Effector memory CD4-positive, alpha-beta T cell (primary cell): Measurements from ENCODE around the gene ARHGAP10.

Source experiments
- DNase-seq, 3 donors: peaks; one replicate each; pipeline ENCODE4 v3.0.0-alpha.2; 2020
- H3K27ac ChIP-seq: 2 replicates; pipeline ENCODE4 v1.7.0; 2013; ENCODE audit warnings: mild to moderate bottlenecking, low read length, moderate library complexity; ENCODE audit not compliant: insufficient read depth, poor library complexity, severe bottlenecking
- H3K27me3 ChIP-seq: replicated peaks from 2 replicates; pipeline ENCODE4 v1.7.0; 2013; ENCODE audit warnings: mild to moderate bottlenecking, low read length; ENCODE audit not compliant: insufficient read depth, control insufficient read depth, poor library complexity, severe bottlenecking
- H3K36me3 ChIP-seq: 2 replicates; pipeline ENCODE4 v1.7.0; 2013; ENCODE audit warnings: mild to moderate bottlenecking, low read length, moderate library complexity; ENCODE audit not compliant: control insufficient read depth, insufficient read depth
- H3K4me1 ChIP-seq: 2 replicates; pipeline ENCODE4 v1.7.0; 2013; ENCODE audit warnings: low read length, mild to moderate bottlenecking; ENCODE audit not compliant: control insufficient read depth, insufficient read depth, poor library complexity, severe bottlenecking
- H3K4me3 ChIP-seq: 2 replicates; pipeline ENCODE4 v1.7.0; 2013; ENCODE audit warnings: low read length, low read depth, mild to moderate bottlenecking; ENCODE audit not compliant: insufficient read depth, poor library complexity, severe bottlenecking
- H3K9me3 ChIP-seq: 2 replicates; pipeline ENCODE4 v1.7.0; 2013; ENCODE audit warnings: mild to moderate bottlenecking, low read length, moderate library complexity; ENCODE audit not compliant: control insufficient read depth

Gene ARHGAP10

DNA sequence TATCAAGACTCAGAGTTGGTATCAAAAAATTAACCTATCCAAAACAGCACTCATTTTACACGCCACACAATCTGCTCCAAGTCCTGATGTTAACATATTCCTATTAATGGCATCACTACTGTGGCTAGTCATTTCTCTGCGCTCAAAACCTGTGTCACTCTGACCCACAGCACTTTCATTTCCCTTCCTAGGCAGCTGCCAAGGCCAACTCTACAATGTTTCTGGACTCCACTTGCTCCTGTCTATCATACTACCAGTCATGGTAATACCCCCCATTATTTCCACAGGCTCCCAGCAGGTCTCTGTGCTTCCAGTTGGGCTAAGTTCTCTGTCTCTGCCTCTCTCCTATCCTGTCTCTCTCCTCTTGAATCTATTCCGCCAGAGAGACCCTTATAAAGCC is 386.7 kb downstream of the ARHGAP10 start:
- Histone ChIP-seq H3K27ac (no peak overlapping the region), H3K27me3 (no peaks in the 10 kb centered on the region), H3K9me3 (no peaks in the 10 kb centered on the region), H3K36me3 (no peaks in the 10 kb centered on the region), H3K4me1 (no peaks in the 10 kb centered on the region), H3K4me3 (no peak overlapping the region)
- DNase-seq, result no peak

DNA sequence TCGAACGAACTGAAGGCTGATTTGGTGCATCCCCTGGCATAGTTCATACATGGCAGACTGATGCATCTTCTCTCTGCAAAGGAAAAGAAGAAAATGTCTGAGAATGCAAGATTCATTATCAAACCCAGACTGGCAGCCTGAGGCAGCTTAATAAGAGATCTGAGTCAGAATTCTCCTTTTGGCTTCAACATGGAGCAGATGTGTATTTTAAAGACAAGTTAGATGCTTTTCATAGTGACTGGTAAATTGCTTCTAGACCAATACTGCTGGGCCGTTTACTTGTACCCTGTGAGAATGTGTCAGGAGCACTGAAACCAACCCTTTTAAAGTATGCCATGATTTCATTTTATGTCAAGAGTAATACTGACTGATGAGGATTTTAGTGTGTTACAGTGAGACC is 388.3 kb downstream of the ARHGAP10 start:
- Histone ChIP-seq H3K9me3 (no peaks in the 10 kb centered on the region), H3K27me3 (no peaks in the 10 kb centered on the region), H3K27ac (no peak overlapping the region), H3K36me3 (no peaks in the 10 kb centered on the region), H3K4me1 (no peaks in the 10 kb centered on the region), H3K4me3 (no peak overlapping the region)
- DNase-seq, result no peak
